Endothelial cell of umbilical vein (primary cell): ENCODE results near the gene PRKCD.

Experiments used
- EZH2 ChIP-seq: IDR thresholded peaks from 2 replicates; pipeline ENCODE4 v1.6.1; 2012; ENCODE audit warnings: borderline replicate concordance, low read depth, mild to moderate bottlenecking, moderate library complexity, low read length, inconsistent platforms; ENCODE audit not compliant: severe bottlenecking
- JUN ChIP-seq: IDR thresholded peaks from 2 replicates; pipeline ENCODE4 v1.6.1; 2011; ENCODE audit warnings: borderline replicate concordance, low read depth; ENCODE audit not compliant: insufficient read length, insufficient read depth

GRCh38 chr3:53159156-53160060 lies 1.6 kb upstream of the PRKCD start:
- TF ChIP-seq EZH2, result no peak
- no peak for TF ChIP-seq JUN
